Tibial nerve (tissue), 4 donors: ENCODE measurements around the gene NBAS. TPM values are rescaled to one million over a fixed set of nuclear protein-coding genes. Genes with fewer than 3 reads are reported as not detected.
"Not testable (repeated sequence)": the region's sequence is repeated elsewhere in the genome, so short reads cannot be mapped to it uniquely, and the experiment has no call there.

Experiments
- DNase-seq, 2 donors: peaks; one replicate each; pipeline ENCODE4 v3.0.0-alpha.2; 2019; ENCODE audit warnings: low spot score in 2 of 2
- H3K27ac ChIP-seq, 4 donors: fragments of 200-600 bp; sonication (generic) in 3 of 4; one replicate each; pipeline ENCODE4 v1.5.1; 2017 to 2019; ENCODE audit warnings: mild to moderate bottlenecking in 1 of 4
- H3K27me3 ChIP-seq, 2 donors: fragments of 200-600 bp; sonication (generic) in 1 of 2; one replicate each; pipeline versions ENCODE4 v1.5.1 to v1.6.0; 2017 to 2019
- H3K36me3 ChIP-seq, 3 donors: fragments of 200-600 bp; sonication (generic); one replicate each; pipeline ENCODE4 v1.5.1; 2018 to 2019
- H3K4me1 ChIP-seq, 4 donors: fragments of 200-600 bp; sonication (generic) in 3 of 4; one replicate each; pipeline ENCODE4 v1.5.1; 2017 to 2019
- H3K4me3 ChIP-seq, 4 donors: fragments of 200-600 bp; sonication (generic) in 3 of 4; one replicate each; pipeline ENCODE4 v1.5.1; 2017 to 2019; ENCODE audit warnings: mild to moderate bottlenecking in 1 of 4, moderate library complexity in 1 of 4
- H3K9me3 ChIP-seq, 4 donors: fragments of 200-600 bp; sonication (generic) in 3 of 4; one replicate each; pipeline ENCODE4 v1.5.1; 2017 to 2019
- EP300 ChIP-seq, 2 donors: sonication (generic); formaldehyde crosslinking; IDR thresholded peaks; one replicate each; pipeline ENCODE4 v1.6.1; 2017; ENCODE audit warnings: antibody characterized with exemption in 2 of 2, mild to moderate bottlenecking in 1 of 2
- POLR2A ChIP-seq, 2 donors: fragments of 450-650 bp; IDR thresholded peaks; one replicate each; pipeline ENCODE4 v1.6.1; 2017; ENCODE audit warnings: antibody characterized with exemption in 2 of 2, mild to moderate bottlenecking in 2 of 2, moderate library complexity in 2 of 2
- WGBS, 2 donors: methylation state at CpG; one replicate each; pipeline ENCODE4 v1.1.5; 2018; 5-methylcytosine and 5-hydroxymethylcytosine counted together
- total RNA-seq, 4 donors: library from RNA; depleted of rRNA; stranded (reverse); fragments of >200 nt; gene quantifications; one replicate each; pipeline ENCODE4 v1.1.0, GENCODE V29; 2016
- TF ChIP-seq, protein P1 (sequence below), 5 experiments: fragments of 200-600 bp in 3 of 5; fragments of 450-650 bp in 2 of 5; sonication (generic) in 3 of 5; IDR thresholded peaks; one replicate each; pipeline ENCODE4 v1.5.1; 2016 to 2019; ENCODE audit warnings: antibody characterized with exemption in 5 of 5, mild to moderate bottlenecking in 3 of 5, moderate library complexity in 2 of 5

NBAS gene
- total RNA-seq, 4 donors from 2014 or later = 49.0 to 59.1 (median 55.1) TPM

DNA sequence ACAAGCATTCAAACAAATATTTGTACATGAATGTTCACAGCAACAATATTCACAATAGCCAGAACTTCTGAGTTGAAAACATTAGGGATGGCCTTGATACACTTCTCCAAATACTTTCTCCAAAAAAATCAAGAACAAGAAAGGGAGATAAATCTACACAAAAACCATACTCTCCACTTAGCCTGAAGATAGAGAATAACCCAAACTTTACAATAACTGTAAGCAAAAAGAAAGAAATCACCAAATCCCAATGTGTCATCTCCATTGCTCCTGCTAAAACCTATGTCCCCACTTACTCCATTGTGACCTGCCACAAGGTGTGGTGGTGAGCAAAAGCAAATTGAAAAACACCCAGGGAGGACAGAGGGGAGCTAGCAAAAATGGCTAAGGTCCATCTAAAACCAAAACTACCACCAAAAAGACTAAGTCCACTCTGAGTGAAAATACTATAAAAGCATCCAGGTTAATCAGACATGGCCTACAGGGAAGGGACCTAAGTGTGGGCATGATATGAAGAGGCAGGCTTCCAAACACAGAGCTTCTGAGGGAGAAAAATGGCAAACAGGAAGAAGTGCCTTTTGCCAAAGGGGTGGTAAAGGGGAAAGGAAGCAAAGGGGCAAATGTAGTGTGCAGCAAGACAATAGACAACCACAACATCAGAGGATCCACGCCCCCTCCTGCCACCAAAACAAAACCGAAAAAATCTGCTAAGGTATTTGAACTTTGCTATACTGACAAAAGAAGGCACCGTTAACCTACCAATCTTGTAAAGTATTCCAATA is 56.1 kb downstream of the NBAS start:
- Histone ChIP-seq H3K27me3 (no peaks in the 10 kb centered on the region), H3K27ac (no peak overlapping the region), H3K4me3 (no peak overlapping the region), H3K4me1 (no peaks in the 10 kb centered on the region), H3K36me3 (peaks cover 0 to 67% (median 0%) of the 10 kb centered on the region in 3 donors), H3K9me3 (no peaks in the 10 kb centered on the region)
- no peak for TF ChIP-seq EP300 (IDR thresholded peaks at IDR 0.05)
- TF ChIP-seq, protein P1, sequence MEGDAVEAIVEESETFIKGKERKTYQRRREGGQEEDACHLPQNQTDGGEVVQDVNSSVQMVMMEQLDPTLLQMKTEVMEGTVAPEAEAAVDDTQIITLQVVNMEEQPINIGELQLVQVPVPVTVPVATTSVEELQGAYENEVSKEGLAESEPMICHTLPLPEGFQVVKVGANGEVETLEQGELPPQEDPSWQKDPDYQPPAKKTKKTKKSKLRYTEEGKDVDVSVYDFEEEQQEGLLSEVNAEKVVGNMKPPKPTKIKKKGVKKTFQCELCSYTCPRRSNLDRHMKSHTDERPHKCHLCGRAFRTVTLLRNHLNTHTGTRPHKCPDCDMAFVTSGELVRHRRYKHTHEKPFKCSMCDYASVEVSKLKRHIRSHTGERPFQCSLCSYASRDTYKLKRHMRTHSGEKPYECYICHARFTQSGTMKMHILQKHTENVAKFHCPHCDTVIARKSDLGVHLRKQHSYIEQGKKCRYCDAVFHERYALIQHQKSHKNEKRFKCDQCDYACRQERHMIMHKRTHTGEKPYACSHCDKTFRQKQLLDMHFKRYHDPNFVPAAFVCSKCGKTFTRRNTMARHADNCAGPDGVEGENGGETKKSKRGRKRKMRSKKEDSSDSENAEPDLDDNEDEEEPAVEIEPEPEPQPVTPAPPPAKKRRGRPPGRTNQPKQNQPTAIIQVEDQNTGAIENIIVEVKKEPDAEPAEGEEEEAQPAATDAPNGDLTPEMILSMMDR (IDR thresholded peaks at IDR 0.05) = no peak
- WGBS, 2 donors = 84 to 90% methylated on average over 3 of the region's 3 CpGs
- DNase-seq = no peak

DNA sequence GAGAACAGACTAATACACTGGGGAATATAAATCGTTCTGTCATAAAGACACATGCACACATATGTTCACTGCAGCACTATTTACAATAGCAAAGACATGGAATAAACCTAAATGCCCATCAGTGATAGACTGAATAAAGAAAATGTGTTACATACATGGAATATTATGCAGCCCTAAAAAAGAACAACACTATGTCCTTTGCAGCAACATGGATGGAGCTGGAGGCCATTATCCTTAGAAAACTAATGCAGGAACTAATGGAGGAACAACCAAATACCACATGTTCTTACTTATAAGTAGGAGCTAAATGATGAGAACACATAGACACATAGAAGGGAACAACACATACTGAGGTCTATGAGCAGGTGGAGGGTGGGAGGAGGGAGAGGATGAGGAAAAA is 61.9 kb downstream of the NBAS start:
- H3K36me3 ChIP-seq = peaks cover 0 to 55% (median 0%) of the 10 kb centered on the region in 3 donors
- not testable (repeated sequence) for H3K4me1 ChIP-seq, DNase-seq, H3K9me3 ChIP-seq, H3K27me3 ChIP-seq, H3K4me3 ChIP-seq, H3K27ac ChIP-seq
- WGBS, 2 donors = 90 to 94% methylated on average over 1 of the region's 1 CpG

DNA sequence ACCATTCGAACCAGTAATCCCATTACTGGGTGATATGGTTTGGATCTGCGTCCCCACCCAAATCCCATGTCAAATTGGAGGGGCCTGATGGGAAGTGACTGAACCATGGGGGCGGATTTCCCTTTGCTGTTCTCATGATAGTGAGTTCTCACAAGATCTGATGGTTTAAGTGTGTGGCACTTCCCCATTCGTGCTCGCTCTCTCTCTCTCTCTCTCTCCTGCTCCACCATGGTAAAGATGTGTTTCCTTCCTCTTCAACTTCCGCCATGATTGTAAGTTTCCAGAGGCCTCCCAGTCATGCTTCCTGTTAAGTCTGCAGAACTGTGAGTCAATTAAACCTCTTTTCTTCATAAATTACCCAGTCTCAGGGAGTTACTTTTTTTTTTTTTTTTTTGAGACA is 62.6 kb downstream of the NBAS start:
- Histone ChIP-seq H3K9me3 (peaks cover 0 to 3% (median 0%) of the 10 kb centered on the region in 4 donors), H3K4me3 (no peak overlapping the region), H3K27me3 (no peaks in the 10 kb centered on the region), H3K27ac (no peak overlapping the region), H3K36me3 (peaks cover 0 to 52% (median 0%) of the 10 kb centered on the region in 3 donors), H3K4me1 (no peaks in the 10 kb centered on the region)
- no peak for DNase-seq
- no peak for TF ChIP-seq POLR2A (IDR thresholded peaks at IDR 0.05)
- no peak for TF ChIP-seq EP300 (IDR thresholded peaks at IDR 0.05)
- TF ChIP-seq, protein P1 (IDR thresholded peaks at IDR 0.05) = no peak
- 91 to 94% methylated on average over 6 of the region's 6 CpGs for WGBS, 2 donors

DNA sequence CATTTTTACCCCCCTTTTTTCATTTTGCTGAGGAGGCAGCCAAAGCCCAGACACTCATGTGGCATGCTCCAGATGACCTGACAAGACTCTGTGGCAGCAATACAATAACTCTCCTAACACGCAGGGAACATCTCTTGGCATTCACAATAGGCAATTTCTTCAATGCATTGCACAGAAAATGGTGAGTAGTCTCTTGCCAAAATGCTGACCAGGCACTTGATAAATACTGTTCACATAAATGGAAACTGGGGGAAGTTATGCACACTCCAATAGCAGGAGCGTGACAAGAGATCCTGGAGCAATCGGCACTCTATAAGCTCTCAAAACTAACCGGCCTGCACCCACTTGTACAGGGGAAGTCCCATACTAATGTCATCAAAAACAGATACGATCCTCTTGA is 66.3 kb downstream of the NBAS start:
- Histone ChIP-seq H3K36me3 (peaks cover 0 to 49% (median 0%) of the 10 kb centered on the region in 3 donors), H3K4me3 (no peak overlapping the region), H3K9me3 (peaks cover 0 to 3% (median 0%) of the 10 kb centered on the region in 4 donors), H3K4me1 (no peaks in the 10 kb centered on the region), H3K27ac (no peak overlapping the region), H3K27me3 (no peaks in the 10 kb centered on the region)
- no peak for DNase-seq
- no peak for TF ChIP-seq EP300 (IDR thresholded peaks at IDR 0.05)
- TF ChIP-seq, protein P1 (IDR thresholded peaks at IDR 0.05) = no peak
- no peak for TF ChIP-seq POLR2A (IDR thresholded peaks at IDR 0.05)
- 84% methylated on average over 5 of the region's 5 CpGs for WGBS, 2 donors

DNA sequence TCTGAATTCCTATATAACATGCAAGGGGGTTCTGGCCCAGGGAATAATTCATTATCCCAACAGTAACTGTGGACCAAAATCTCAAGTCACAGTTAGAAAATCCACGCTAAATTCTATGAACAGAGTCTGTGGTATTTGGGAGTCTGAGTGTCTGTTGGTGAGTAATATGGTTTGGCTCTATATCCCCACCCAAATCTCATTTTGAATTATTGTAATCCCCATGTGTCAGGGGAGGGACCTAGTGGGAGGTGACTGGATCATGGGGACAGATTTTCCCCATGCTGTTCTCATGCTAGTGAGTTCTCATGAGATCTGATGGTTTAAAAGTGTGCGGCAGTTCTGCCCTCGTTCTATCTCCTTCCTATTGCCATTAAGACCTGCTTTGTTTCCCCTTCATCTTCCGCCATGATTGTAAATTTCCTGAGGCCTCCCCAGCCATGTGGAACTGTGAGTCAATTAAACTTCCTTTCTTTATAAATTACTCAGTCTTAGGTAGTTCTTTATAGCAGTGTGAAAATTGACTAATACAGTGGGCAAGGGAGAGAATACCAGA is 68.3 kb downstream of the NBAS start:
- no peaks in the 10 kb centered on the region for H3K27me3 ChIP-seq
- H3K27ac ChIP-seq = no peak overlapping the region
- H3K4me3 ChIP-seq = no peak overlapping the region
- H3K36me3 ChIP-seq = peaks cover 0 to 39% (median 0%) of the 10 kb centered on the region in 3 donors
- no peaks in the 10 kb centered on the region for H3K4me1 ChIP-seq
- TF ChIP-seq, protein P1 (IDR thresholded peaks at IDR 0.05) = no peak
- TF ChIP-seq EP300 (IDR thresholded peaks at IDR 0.05) = no peak
- no peak for TF ChIP-seq POLR2A (IDR thresholded peaks at IDR 0.05)
- no peak for DNase-seq
- WGBS, 2 donors = 96 to 99% methylated on average over 4 of the region's 4 CpGs
- H3K9me3 ChIP-seq = no peaks in the 10 kb centered on the region
